SK-N-SH treated with all-trans-retinoic acid at 6 μM for 48 hours (cell line): ENCODE measurements around the gene NUP88.

ENCODE experiments used
- CREB5 ChIP-seq: fragments of 250-450 bp; sonication (Bioruptor Pico); IDR thresholded peaks from 2 replicates; pipeline ENCODE4 v1.5.1; 2020; ENCODE audit warnings: low read depth, mild to moderate bottlenecking, moderate library complexity
- GLIS3 ChIP-seq: fragments of 250-450 bp; sonication (Bioruptor Pico); IDR thresholded peaks from 2 replicates; pipeline ENCODE4 v1.5.0; 2020; ENCODE audit warnings: mild to moderate bottlenecking, moderate library complexity
- PATZ1 ChIP-seq: fragments of 250-450 bp; sonication (Bioruptor Pico); IDR thresholded peaks from 2 replicates; pipeline ENCODE4 v1.8.0; 2020; ENCODE audit warnings: mild to moderate bottlenecking, moderate library complexity, borderline replicate concordance
- PPARA ChIP-seq: fragments of 250-450 bp; sonication (Bioruptor Pico); IDR thresholded peaks from 2 replicates; pipeline ENCODE4 v1.5.0; 2020; ENCODE audit warnings: mild to moderate bottlenecking, borderline replicate concordance
- ZC3H10 ChIP-seq: fragments of 250-450 bp; sonication (Bioruptor Pico); IDR thresholded peaks from 2 replicates; pipeline ENCODE4 v1.5.1; 2021; ENCODE audit warnings: mild to moderate bottlenecking, moderate library complexity
- ZFP3 ChIP-seq: fragments of 250-450 bp; sonication (Bioruptor Pico); IDR thresholded peaks from 2 replicates; pipeline ENCODE4 v1.5.0; 2020; ENCODE audit warnings: mild to moderate bottlenecking, moderate library complexity
- ZNF8 ChIP-seq: fragments of 450-650 bp; formaldehyde crosslinking; IDR thresholded peaks from 2 replicates; pipeline ENCODE4 v1.5.0; 2020; ENCODE audit warnings: mild to moderate bottlenecking, moderate library complexity

- no peak for TF ChIP-seq ZFP3 (CRISPR knock-in tag)
- no peak for TF ChIP-seq ZC3H10 (CRISPR knock-in tag)
- TF ChIP-seq GLIS3 (CRISPR knock-in tag), result no peak
- no peak for TF ChIP-seq CREB5
- no peak for TF ChIP-seq ZNF8 (CRISPR knock-in tag)
- no peak for TF ChIP-seq PATZ1 (CRISPR knock-in tag)
- TF ChIP-seq PPARA (CRISPR knock-in tag), result no peak
These were observed 45.5 kb upstream of the NUP88 start for GRCh38 chr17:5464717-5465507.
